GM18870 (cell line): Measurements from ENCODE around the gene HCN2.
"Not testable (repeated sequence)": the region's sequence is repeated elsewhere in the genome, so short reads cannot be mapped to it uniquely, and the experiment has no call there.

Source experiments
- ATAC-seq: cut with Tn5 transposase; IDR thresholded peaks from one replicate; pipeline ENCODE4 v1.9.1; 2021; ENCODE audit warnings: moderate library complexity; ENCODE audit not compliant: unreplicated experiment

The HCN2 gene

GRCh38 chr19:602391-603301, 13.0 kb downstream of the HCN2 start:
- ATAC-seq = no peak

GRCh38 chr19:603302-603639, 13.6 kb downstream of the HCN2 start:
- not testable (repeated sequence) for ATAC-seq

GRCh38 chr19:603779-604178, 14.1 kb downstream of the HCN2 start:
- ATAC-seq = not testable (repeated sequence)

GRCh38 chr19:604355-604754, 14.7 kb downstream of the HCN2 start:
- ATAC-seq = no peak

DNA sequence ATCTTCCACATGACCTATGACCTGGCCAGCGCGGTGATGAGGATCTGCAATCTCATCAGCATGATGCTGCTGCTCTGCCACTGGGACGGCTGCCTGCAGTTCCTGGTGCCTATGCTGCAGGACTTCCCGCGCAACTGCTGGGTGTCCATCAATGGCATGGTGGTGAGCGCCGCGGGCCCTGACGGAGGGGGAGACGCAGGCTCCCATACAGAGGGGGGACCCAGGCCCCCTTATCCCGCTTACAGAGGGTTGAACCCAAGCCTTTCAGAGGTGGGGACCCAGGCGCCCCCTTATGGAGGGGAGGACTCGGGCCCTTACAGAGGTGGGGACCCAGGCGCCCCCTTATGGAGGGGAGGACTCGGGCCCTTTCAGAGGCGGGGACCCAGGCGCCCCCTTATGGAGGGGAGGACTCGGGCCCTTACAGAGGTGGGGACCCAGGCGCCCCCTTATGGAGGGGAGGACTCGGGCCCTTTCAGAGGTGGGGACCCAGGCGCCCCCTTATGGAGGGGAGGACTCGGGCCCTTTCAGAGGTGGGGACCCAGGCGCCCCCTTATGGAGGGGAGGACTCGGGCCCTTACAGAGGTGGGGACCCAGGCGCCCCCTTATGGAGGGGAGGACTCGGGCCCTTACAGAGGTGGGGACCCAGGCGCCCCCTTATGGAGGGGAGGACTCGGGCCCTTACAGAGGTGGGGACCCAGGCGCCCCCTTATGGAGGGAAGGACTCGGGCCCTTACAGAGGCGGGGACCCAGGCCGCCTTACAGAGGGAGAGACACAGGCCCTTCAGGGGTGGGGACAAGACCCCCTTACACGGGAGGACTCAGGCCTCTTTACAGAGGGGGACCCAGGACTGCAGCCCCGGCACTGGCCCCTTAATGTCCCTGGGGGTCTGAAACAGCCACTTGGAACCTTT, 15.6 kb downstream of the HCN2 start:
- not testable (repeated sequence) for ATAC-seq

- no peak for ATAC-seq
Measured at GRCh38 chr19:607301-608154, 17.8 kb downstream of the HCN2 start.

GRCh38 chr19:608155-609003, 18.7 kb downstream of the HCN2 start:
- ATAC-seq = no peak

DNA sequence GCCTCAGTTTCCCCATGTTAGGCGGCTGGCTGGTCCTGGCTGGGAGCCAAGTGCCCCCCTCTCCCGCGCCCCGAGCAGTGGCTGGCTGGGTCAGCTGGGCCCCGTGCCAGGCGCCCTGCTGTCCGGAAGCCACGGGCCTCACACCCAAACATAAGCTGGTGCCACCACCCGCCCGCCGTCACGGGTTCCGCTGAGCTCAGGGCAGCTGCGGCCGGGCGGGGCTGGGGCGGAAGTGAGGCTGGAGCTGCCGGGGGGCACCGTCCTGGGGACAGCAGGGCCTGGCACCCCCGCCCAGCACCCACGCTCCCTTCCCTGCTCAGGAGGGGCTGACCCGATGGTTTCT, 19.3 kb downstream of the HCN2 start:
- no peak for ATAC-seq

DNA sequence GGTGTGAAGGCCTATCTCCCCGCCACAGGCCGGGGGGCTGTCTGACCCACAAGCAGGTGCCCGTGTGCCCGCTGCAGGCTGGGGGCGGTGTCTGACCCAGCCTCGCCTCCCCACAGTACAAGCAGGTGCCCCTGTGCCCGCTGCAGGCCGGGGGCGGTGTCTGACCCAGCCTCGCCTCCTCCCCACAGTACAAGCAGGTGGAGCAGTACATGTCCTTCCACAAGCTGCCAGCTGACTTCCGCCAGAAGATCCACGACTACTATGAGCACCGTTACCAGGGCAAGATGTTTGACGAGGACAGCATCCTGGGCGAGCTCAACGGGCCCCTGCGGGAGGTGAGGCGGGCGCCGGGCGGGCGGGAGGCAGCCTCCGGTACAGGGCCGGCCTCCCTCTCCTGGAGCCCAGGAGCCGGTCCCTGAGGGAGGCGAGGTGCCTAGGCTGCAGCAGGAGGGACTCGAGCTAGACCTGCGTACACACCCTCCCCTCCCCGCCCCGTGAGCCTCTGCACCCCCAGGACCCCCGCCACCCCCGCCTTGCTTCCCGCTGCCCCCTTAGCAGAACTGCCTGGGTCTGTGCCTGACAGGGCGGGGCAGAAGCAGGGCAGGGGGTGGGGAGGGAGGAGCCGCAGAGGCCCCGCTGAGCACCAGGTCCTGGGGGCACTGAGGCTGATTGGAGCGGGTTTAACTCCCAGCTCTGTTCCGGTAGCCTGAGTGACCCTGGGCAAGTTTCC, 20.6 kb downstream of the HCN2 start:
- ATAC-seq = no peak

GRCh38 chr19:610801-611480, 21.3 kb downstream of the HCN2 start:
- ATAC-seq = no peak

GRCh38 chr19:611481-611868, 21.8 kb downstream of the HCN2 start:
- no peak for ATAC-seq

DNA sequence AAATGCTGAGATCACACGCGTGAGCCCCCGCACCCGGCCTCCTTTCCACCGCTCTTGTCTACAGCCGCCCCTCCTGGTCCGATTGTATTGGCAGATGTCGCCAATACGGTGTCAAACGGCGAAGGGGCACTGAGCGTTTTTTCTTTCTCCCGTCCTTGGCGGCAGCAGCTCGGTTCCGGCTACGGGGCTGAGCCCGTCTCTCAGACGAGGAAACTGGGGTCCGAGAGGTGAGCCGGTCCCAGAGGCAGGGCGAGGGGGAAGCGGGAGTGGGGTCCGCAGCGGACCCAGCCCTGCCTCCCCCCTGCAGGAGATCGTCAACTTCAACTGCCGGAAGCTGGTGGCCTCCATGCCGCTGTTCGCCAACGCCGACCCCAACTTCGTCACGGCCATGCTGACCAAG, 23.3 kb downstream of the HCN2 start:
- ATAC-seq = no peak

GRCh38 chr19:613732-614567, 24.3 kb downstream of the HCN2 start:
- no peak for ATAC-seq

GRCh38 chr19:615619-616018, 25.9 kb downstream of the HCN2 start:
- no peak for ATAC-seq

DNA sequence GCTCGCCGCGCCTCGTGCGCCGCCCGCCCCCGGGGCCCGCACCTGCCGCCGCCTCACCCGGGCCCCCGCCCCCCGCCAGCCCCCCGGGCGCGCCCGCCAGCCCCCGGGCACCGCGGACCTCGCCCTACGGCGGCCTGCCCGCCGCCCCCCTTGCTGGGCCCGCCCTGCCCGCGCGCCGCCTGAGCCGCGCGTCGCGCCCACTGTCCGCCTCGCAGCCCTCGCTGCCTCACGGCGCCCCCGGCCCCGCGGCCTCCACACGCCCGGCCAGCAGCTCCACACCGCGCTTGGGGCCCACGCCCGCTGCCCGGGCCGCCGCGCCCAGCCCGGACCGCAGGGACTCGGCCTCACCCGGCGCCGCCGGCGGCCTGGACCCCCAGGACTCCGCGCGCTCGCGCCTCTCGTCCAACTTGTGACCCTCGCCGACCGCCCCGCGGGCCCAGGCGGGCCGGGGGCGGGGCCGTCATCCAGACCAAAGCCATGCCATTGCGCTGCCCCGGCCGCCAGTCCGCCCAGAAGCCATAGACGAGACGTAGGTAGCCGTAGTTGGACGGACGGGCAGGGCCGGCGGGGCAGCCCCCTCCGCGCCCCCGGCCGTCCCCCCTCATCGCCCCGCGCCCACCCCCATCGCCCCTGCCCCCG, 26.5 kb downstream of the HCN2 start:
- ATAC-seq = no peak

DNA sequence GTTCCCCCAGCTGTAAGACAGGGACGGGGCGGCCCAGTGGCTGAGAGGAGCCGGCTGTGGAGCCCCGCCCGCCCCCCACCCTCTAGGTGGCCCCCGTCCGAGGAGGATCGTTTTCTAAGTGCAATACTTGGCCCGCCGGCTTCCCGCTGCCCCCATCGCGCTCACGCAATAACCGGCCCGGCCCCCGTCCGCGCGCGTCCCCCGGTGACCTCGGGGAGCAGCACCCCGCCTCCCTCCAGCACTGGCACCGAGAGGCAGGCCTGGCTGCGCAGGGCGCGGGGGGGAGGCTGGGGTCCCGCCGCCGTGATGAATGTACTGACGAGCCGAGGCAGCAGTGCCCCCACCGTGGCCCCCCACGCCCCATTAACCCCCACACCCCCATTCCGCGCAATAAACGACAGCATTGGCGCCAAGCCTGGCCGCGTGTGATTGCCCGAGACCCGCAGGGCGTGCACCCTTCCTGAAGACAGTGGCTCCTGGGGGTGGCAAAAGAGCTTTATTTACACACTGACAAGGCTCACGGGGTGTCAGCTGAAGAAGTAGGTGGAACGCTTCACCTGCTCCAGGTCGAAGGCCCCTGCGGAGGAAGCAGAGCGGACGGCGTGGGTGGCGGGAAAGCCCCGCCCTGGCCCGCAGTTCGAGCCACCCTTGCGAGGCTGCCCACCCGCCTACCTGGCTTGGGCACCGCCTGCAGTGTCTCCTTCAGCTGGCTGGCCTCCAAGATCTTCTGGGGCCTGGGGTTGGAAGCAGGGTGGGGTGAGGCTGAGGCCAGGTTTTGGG, 27.3 kb downstream of the HCN2 start:
- no peak for ATAC-seq
